Epithelial cell of prostate (primary cell): Measurements from ENCODE around the gene ATP2A1.

Experiments
- DNase-seq: peaks from one replicate; pipeline ENCODE4 v3.0.0-alpha.2; 2011; ENCODE audit warnings: low read depth, low spot score
- H3K27ac ChIP-seq: fragments of 450-650 bp; 2 replicates; pipeline ENCODE4 v1.5.1; 2017; ENCODE audit warnings: mild to moderate bottlenecking

ATP2A1 gene

GRCh38 chr16:28878083-28878926, at the start of gene ATP2A1:
ATP2A1 (plus strand) TSS chr16:28878488; CDS start chr16:28878672, 184 bp downstream.
- no peak for DNase-seq
- H3K27ac ChIP-seq = no peak within 1 kb of the TSS

- H3K27ac ChIP-seq = no peak overlapping the region
- DNase-seq = no peak
These were observed 48.5 kb upstream of the ATP2A1 start for GRCh38 chr16:28829747-28830146.

GRCh38 chr16:28830531-28830930, 47.8 kb upstream of the ATP2A1 start:
- no peak for DNase-seq
- no peak overlapping the region for H3K27ac ChIP-seq

- H3K27ac ChIP-seq = no peak overlapping the region
- no peak for DNase-seq
These were observed 43.9 kb upstream of the ATP2A1 start for GRCh38 chr16:28834349-28834748.

DNA sequence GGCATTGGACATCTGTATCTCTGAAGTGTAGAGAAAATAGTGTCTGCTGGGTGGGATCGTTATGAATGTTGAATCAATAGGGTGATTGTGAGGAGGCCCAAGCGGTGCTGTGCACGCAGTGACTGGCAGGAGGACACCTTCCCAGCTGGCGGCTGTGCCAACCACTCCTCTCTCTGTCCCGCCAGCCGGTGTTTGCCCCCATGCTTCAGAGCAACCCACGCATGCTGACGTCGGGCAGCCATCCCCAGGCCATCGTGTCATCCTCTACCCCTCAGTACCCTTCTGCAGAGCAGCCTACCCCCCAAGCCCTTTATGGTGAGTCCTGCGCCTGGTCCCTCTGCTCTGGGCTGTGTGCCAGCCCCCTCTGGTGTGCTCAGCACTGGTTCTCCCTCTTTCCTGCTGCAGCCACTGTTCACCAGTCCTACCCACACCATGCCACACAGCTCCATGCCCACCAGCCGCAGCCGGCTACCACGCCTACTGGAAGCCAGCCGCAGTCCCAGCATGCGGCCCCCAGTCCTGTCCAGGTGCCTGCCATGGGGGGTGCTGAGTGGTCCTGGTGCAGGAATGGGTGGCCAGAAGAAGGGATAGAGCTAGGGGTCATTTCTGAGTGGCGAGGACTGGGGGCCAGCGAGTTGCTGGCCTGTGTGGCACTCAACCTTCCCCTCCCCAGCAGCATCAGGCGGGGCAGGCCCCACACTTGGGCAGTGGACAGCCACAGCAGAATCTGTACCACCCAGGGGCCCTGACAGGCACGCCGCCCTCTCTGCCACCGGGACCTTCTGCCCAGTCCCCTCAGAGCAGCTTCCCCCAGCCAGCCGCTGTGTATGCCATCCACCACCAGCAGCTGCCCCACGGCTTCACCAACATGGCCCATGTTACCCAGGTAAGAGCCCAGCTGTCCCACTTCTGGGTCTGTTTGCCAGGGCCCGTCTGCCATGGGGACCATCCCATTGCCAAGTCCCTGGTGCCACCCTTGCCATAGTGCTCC, 43.1 kb upstream of the ATP2A1 start:
- no peak for DNase-seq
- no peak overlapping the region for H3K27ac ChIP-seq

DNA sequence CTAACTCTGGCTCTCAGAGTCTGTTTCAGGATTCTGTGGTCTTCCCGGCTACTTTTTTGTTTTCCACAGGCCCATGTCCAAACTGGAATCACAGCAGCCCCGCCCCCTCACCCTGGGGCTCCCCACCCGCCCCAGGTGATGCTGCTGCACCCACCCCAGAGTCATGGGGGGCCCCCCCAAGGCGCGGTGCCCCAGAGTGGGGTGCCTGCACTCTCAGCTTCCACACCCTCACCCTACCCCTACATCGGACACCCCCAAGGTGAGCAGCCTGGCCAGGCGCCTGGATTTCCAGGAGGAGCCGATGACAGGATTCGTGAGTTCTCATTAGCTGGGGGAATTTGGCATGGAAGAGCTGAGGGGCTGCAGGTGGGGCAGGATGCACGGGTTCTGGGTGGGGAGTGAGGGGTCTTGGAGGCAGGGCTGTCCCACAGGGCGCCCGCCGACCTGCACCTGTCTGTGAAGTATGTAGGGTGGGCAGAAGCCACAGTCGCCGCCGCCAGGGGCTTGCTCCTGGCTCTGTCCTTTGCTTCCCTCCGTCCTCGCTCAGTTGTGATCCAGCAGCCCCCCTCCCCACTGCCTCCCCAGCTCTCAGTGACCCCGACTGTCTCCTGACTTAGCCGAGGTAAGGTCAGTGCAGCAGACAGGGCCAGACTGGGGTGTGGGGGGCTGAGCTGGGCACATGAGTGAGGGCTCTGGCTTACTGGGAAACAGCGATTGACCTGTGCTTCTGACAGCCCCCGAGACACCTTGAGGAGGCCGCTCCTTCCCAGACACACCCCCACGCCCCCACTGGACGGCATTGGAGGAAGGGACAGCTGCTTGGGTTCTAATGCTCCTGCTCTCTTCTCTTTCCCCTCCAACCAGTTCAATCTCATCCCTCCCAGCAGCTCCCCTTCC, 42.2 kb upstream of the ATP2A1 start:
- DNase-seq = no peak
- no peak overlapping the region for H3K27ac ChIP-seq

- no peak overlapping the region for H3K27ac ChIP-seq
- no peak for DNase-seq
These were observed 41.6 kb upstream of the ATP2A1 start for GRCh38 chr16:28836761-28837064.

- H3K27ac ChIP-seq = peak overlapping the region; percentile 77
- no peak for DNase-seq
These were observed 40.4 kb upstream of the ATP2A1 start for GRCh38 chr16:28837672-28838557.

- H3K27ac ChIP-seq = peak overlapping the region; percentile 77
- DNase-seq = no peak
These were observed 39.8 kb upstream of the ATP2A1 start for GRCh38 chr16:28838558-28838918.

DNA sequence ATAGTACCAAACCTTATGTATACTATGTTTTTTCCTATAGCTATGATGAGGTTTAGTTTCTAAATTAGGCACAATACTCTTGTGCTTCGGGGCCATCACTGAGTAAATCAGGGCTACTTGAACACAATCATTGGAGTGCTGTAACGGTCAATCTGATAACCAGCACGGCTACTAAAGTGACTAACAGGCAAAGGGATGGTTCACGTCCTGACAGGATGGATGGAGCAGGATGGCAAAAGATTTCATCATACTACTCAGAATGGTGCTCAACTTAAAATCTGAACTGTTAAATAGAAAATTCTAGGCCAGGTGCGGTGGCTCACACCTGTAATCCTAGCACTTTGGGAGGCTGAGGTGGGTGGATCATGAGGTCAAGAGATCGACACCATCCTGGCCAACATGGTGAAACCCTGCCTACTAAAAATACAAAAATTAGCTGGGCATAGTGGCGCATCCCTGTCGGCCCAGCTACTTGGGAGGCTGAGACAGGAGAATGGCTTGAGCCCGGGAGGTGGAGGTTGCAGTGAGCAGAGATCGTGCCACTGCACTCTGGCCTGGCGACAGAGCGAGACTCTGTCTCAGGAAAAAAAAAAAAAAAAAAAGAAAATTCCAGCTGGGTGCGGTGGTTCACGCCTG, 39.2 kb upstream of the ATP2A1 start:
- no peak for DNase-seq
- peak overlapping the region; percentile 77 for H3K27ac ChIP-seq

GRCh38 chr16:28839899-28840298, 38.4 kb upstream of the ATP2A1 start:
- H3K27ac ChIP-seq = peak overlapping the region; percentile 77
- no peak for DNase-seq

DNA sequence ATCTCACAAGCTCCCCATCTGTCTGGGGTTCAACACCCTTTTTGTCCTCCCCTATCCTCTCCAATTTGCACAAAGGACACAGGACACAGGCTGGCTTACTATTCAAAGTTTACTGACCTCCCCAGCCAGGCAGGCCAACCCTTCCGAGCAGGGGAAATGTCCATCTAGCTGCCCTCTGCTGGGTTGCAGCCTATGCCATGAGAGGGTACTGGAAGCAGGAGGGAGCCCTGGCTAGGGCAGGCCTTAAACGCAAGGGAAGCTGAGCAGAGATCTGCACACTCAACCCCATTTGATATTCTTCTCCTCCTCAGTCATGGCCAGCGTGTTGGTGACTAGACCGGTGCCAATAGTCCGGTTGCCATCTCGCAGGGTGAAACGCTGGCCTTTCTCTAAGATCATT, 35.6 kb upstream of the ATP2A1 start:
- no peak overlapping the region for H3K27ac ChIP-seq
- no peak for DNase-seq

DNA sequence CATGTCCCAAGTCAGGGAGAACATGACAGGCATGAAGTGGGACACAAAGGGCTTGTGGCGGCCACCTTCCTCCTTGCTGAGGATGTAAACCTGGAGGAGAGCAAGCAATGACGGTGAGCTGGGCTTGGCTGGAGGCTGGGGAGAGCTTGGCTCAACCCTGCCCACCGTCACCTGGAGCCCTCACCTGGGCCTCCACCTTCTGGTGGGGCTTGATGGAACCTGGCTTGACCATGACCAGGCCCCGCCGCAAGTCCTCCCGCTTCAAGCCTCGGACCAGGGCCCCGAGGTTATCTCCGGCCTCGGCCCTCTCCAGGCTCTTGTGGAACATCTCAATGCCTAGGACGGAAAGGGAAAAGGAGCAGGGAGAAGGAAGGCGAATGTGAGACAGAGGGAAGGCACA, 34.5 kb upstream of the ATP2A1 start:
- no peak overlapping the region for H3K27ac ChIP-seq
- no peak for DNase-seq

DNA sequence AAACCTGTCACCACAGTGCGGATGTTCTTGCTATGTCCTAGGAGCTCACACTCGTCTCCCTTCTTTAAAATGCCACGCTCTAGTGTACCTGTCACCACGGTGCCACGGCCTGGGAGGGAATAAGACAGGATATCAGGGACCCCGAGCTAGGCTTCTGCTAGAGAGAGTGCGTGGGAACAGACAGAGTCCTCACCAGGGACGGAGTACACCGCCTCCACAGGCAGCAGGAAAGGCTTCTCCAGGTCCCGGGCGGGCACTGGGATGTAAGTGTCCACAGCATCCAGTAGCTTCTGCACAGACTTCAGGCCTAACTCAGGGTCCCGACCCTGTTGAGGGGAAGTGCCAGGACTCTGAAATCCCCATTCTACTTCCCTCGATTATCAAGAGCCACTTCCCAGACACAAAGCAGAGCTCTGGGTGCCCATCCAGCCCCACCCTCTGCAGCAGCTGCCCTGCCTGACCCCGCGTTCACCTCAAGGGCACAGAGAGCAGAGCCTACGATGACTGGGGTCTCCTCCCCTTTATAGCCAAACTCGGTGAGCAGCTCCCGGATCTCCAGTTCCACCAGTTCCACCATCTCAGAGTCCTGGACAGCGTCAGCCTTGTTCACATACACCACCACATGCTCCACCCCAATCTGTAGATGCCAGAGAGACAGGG, 33.9 kb upstream of the ATP2A1 start:
- no peak overlapping the region for H3K27ac ChIP-seq
- DNase-seq = no peak

DNA sequence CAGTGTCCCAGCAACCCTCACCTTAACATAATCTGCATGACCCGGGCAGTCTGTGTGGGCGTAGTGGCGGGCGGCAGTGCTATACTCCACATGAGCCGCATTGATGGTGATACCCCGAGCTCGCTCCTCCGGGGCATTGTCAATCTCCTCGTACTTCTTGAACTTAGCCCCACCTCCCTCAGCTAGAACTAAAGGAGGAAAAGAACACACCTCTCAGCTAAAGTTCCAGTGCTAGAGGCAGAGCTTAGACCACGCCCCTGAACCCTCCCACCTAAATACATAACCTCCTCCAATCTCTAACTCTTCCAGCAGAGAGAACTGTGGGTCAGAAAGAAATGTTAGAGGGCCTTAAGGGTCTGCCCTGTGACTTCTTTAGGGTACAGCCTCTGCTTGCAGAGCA, 33.0 kb upstream of the ATP2A1 start:
- DNase-seq = no peak
- H3K27ac ChIP-seq = peak overlapping the region; percentile 66

- no peak for DNase-seq
- peak overlapping the region; percentile 66 for H3K27ac ChIP-seq
These were observed 32.6 kb upstream of the ATP2A1 start for GRCh38 chr16:28845761-28846079.

DNA sequence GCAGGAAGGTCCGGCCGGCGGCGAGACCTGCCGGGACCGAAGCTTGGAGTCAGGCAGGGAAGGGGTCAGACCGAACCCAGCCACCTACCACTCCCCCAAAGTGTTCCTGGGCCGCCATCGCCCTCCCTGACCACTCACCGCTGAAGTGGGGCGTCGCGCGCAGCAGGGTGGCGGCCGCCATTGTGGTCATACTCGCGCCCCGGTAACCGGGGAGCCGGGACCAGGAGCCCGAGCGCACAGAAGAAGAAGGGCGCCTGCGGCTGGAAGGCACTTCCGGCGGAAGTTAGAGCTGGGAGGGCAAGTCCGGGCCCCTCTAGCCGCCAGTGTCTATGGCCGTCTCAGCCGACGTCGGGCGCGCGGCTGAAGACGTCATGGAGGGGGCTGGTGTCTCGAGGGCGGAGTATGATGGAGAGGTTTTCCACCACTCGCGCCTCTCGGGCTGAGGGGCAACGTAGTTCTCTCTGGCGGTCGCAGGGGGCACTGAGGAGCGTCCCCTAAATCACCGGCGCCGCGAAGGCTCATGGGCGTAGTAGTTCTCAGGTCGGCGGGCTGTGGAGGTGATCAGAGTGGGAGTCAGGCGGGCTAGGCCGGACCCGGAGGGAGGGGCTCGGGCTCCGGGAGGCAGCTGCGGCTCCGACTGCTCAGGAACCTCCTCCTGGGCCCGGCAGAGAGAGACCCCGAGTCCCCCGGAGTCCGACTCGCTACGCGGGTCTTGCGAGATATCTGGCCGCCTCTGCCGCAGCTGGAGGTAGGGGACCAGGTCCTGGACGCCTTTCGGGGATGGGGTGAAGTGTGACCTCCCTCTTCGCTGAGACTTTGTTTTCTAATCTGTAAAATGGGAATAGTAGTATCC, 32.0 kb upstream of the ATP2A1 start, which contains the start of gene TUFM:
TUFM (minus strand) TSS at position 269 of the 853 bp plus-strand sequence; CDS start at position 190, 79 bp downstream.
- H3K27ac ChIP-seq = peak within 1 kb of the TSS; percentile 66
- DNase-seq = peak; percentile 90

DNA sequence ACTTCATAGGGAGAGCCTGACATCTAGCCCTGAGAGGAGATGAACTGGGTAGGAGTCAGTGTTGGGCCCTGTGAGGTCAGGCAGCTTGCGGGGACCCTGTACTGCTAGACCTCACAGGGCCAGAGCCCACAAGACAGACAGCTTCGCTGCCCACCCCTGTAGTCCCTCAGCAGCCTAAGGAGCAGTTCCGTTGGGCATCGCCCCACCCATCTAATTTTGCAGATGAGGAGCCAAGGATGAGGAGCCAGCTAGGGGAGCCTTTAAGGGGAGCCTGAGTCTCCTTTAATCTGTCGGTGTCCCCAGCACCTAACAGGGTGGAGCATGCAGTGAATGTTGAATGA, 31.4 kb upstream of the ATP2A1 start:
- no peak for DNase-seq
- peak overlapping the region; percentile 66 for H3K27ac ChIP-seq
